ENCODE measurements around the gene TRAPPC8. TPM values are rescaled to one million over a fixed set of nuclear protein-coding genes. Genes with fewer than 3 reads are reported as not detected.
"Not testable (repeated sequence)": the region's sequence is repeated elsewhere in the genome, so short reads cannot be mapped to it uniquely, and the experiment has no call there.

Gene TRAPPC8
- total and polyA plus RNA-seq, 5 donors from 2014 or later = 15.5 to 45.4 (median 21.2) TPM

DNA sequence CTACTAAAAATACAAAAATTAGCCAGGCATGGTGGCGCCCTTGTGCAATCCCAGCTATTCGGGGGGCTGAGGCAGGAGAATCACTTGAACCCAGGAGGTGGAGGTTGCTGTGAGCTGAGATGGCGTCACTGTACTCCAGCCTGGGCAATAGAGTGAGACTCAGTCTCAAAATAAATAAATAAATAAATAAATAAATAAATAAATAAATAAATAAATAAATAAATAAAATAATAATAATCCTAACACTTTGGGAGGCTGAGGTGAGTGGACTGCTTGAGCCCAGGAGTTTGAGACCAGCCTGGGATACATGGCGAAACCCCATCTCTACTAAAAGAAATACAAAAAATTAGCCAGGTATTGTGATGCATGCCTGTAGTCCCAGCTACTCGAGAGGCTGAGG lies 23.6 kb downstream of the TRAPPC8 start:
- Mint-ChIP-seq H3K36me3 (peaks cover 27% of the 10 kb centered on the region), H3K4me1 (peaks cover 0 to 22% (median 8%) of the 10 kb centered on the region in 4 donors), H3K27ac (peak overlapping the region in 1 of 3 donors; percentile 14)
- H3K9me3 Mint-ChIP-seq; H3K9me3 ChIP-seq (ENCODE audit: control insufficient read depth in 2 of 2, low read length in 2 of 2); H3K27me3 Mint-ChIP-seq; H3K27ac ChIP-seq (ENCODE audit: insufficient read depth, low read length, poor library complexity, severe bottlenecking); H3K4me3 Mint-ChIP-seq; DNase-seq; H3K27me3 ChIP-seq (ENCODE audit: control insufficient read depth, insufficient read depth, low read length); ATAC-seq (ENCODE audit: low read depth in 2 of 2); H3K4me3 ChIP-seq (ENCODE audit: low read depth, low read length); H3K4me1 ChIP-seq (ENCODE audit: control insufficient read depth, insufficient read depth, low read length, poor library complexity, severe bottlenecking): not testable (repeated sequence)
- H3K36me3 ChIP-seq (ENCODE audit: control insufficient read depth, insufficient read depth, low read length) = peaks cover 38% of the 10 kb centered on the region

DNA sequence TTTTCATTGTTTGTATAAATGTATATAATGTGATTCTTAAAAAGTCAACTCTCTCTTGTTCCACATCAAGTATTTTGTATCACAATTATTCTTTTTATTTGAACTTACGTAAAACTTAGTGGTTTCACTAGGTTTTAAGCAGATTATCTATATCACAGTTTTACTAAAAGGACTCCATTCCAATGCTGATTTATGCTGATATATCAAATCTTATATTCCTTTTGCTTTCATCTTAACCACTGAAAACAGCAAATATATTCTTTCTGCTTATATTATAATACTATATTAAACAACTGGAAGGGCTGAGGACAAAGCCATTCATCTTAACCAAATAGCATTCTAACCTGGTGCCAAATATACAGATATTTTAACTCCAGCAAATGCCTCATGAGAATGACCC lies 24.2 kb downstream of the TRAPPC8 start:
- Mint-ChIP-seq H3K27ac (peak overlapping the region in 1 of 3 donors; percentile 14), H3K4me3 (no peak overlapping the region), H3K9me3 (no peaks in the 10 kb centered on the region), H3K27me3 (no peaks in the 10 kb centered on the region), H3K36me3 (peaks cover 28% of the 10 kb centered on the region), H3K4me1 (peaks cover 0 to 24% (median 10%) of the 10 kb centered on the region in 4 donors)
- peaks cover 38% of the 10 kb centered on the region for H3K36me3 ChIP-seq (ENCODE audit: control insufficient read depth, insufficient read depth, low read length)
- DNase-seq (no peak), ATAC-seq (ENCODE audit: low read depth in 2 of 2) (no peak)
- no peak overlapping the region for H3K4me3 ChIP-seq (ENCODE audit: low read depth, low read length)
- H3K9me3 ChIP-seq (ENCODE audit: control insufficient read depth in 2 of 2, low read length in 2 of 2) = no peaks in the 10 kb centered on the region
- no peaks in the 10 kb centered on the region for H3K27me3 ChIP-seq (ENCODE audit: control insufficient read depth, insufficient read depth, low read length)
- H3K4me1 ChIP-seq (ENCODE audit: control insufficient read depth, insufficient read depth, low read length, poor library complexity, severe bottlenecking) = no peaks in the 10 kb centered on the region
- no peak overlapping the region for H3K27ac ChIP-seq (ENCODE audit: insufficient read depth, low read length, poor library complexity, severe bottlenecking)

DNA sequence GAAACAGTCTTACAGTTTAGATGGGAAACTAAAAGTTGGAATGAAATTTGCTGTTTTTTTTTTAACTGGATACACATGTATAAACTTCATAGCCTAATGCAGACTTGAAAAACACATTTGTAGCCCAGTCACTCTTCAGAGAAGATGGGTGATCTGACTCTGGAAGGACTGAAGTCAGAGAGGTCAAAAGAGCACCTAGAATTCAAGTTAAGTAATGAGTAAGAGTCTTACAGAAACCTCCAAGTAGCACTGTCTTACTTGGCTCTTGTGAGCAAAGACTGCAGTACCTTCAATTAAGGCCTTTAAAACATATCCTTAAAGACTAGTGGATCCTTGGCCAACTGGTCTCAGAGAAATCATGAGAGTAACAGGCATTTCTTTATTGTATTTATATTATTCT lies 41.9 kb downstream of the TRAPPC8 start:
- Histone ChIP-seq H3K4me3 (ENCODE audit: low read depth, low read length) (no peak overlapping the region), H3K4me1 (ENCODE audit: control insufficient read depth, insufficient read depth, low read length, poor library complexity, severe bottlenecking) (no peaks in the 10 kb centered on the region), H3K9me3 (ENCODE audit: control insufficient read depth in 2 of 2, low read length in 2 of 2) (no peaks in the 10 kb centered on the region), H3K27ac (ENCODE audit: insufficient read depth, low read length, poor library complexity, severe bottlenecking) (no peak overlapping the region), H3K36me3 (ENCODE audit: control insufficient read depth, insufficient read depth, low read length) (peaks cover 73% of the 10 kb centered on the region), H3K27me3 (ENCODE audit: control insufficient read depth, insufficient read depth, low read length) (no peaks in the 10 kb centered on the region)
- Mint-ChIP-seq H3K4me3 (no peak overlapping the region), H3K4me1 (peaks cover 0 to 5% (median 2%) of the 10 kb centered on the region in 4 donors), H3K27ac (no peak overlapping the region), H3K9me3 (no peaks in the 10 kb centered on the region), H3K27me3 (no peaks in the 10 kb centered on the region), H3K36me3 (peaks cover 29% of the 10 kb centered on the region)
- DNase-seq = no peak
- no peak for ATAC-seq (ENCODE audit: low read depth in 2 of 2)

DNA sequence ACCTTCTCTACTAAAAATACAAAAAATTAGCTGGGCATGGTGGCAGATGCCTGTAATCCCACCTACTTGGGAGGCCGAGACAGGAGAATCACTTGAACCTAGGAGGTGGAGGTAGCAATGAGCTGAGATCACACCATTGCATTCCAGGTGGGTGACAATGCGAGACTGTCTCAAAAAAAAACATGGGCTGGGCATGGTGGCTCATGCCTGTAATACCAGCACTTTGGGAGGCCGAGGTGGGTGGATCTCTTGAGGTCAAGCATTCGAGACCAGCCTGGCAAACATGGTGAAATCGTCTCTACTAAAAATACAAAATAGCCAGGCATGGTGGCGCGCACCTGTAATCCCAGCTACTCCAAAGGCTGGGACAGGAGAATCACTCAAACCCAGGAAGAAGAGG lies 43.2 kb downstream of the TRAPPC8 start:
- not testable (repeated sequence) for H3K4me1 Mint-ChIP-seq; H3K4me3 ChIP-seq (ENCODE audit: low read depth, low read length); H3K27me3 Mint-ChIP-seq; ATAC-seq (ENCODE audit: low read depth in 2 of 2); H3K27me3 ChIP-seq (ENCODE audit: control insufficient read depth, insufficient read depth, low read length); H3K27ac ChIP-seq (ENCODE audit: insufficient read depth, low read length, poor library complexity, severe bottlenecking); DNase-seq; H3K4me3 Mint-ChIP-seq; H3K4me1 ChIP-seq (ENCODE audit: control insufficient read depth, insufficient read depth, low read length, poor library complexity, severe bottlenecking); H3K9me3 ChIP-seq (ENCODE audit: control insufficient read depth in 2 of 2, low read length in 2 of 2); H3K9me3 Mint-ChIP-seq
- H3K27ac Mint-ChIP-seq = peak overlapping the region in 1 of 3 donors; percentile 71
- H3K36me3 Mint-ChIP-seq = peaks cover 37% of the 10 kb centered on the region
- peaks cover 70% of the 10 kb centered on the region for H3K36me3 ChIP-seq (ENCODE audit: control insufficient read depth, insufficient read depth, low read length)

DNA sequence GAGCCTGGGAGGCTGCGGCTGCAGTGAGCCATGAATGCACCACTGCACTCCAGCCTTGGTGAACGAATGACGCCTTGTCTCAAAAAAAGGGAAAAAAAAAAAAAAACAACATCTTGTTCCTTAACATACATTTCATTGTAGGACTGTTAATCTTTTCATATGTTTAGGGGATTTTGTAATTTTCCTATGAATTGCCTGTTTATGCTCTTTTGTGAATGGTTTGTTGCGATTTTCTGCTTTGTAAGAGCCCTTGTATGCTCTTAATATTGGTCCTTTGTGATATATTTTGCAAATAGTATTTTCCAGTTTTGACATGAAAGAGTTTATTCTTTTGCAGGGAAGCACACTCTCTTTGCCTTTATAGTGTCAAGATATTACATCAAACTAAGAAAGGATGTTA lies 50.0 kb downstream of the TRAPPC8 start:
- Histone ChIP-seq H3K27ac (ENCODE audit: insufficient read depth, low read length, poor library complexity, severe bottlenecking) (no peak overlapping the region), H3K36me3 (ENCODE audit: control insufficient read depth, insufficient read depth, low read length) (peaks cover 60% of the 10 kb centered on the region), H3K4me3 (ENCODE audit: low read depth, low read length) (no peak overlapping the region), H3K9me3 (ENCODE audit: control insufficient read depth in 2 of 2, low read length in 2 of 2) (no peaks in the 10 kb centered on the region), H3K27me3 (ENCODE audit: control insufficient read depth, insufficient read depth, low read length) (no peaks in the 10 kb centered on the region), H3K4me1 (ENCODE audit: control insufficient read depth, insufficient read depth, low read length, poor library complexity, severe bottlenecking) (no peaks in the 10 kb centered on the region)
- Mint-ChIP-seq H3K9me3 (peaks cover 0 to 1% (median 0%) of the 10 kb centered on the region in 7 donors), H3K27ac (no peak overlapping the region), H3K4me1 (peaks cover 4 to 15% (median 11%) of the 10 kb centered on the region in 4 donors), H3K36me3 (peaks cover 47% of the 10 kb centered on the region), H3K4me3 (no peak overlapping the region), H3K27me3 (no peaks in the 10 kb centered on the region)
- DNase-seq (no peak), ATAC-seq (ENCODE audit: low read depth in 2 of 2) (no peak)

DNA sequence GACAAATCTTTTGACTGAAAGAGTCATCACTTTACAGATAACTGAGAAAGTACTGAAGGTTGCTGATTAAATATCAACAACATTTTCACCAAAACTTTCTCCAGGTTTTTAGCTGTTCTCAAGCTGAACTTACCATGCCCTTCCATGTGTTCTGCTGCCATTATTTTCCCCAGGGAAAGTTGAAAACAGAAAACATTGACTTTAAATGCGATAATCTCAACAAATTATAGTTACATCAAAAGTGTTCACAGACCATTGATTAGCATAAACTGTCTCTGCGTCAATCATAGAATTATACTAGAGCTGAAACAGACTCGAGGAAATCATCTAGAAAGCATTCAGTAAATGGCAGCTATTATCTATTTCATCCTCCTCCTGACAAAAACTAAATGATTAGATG lies 51.4 kb downstream of the TRAPPC8 start:
- Histone ChIP-seq H3K27ac (ENCODE audit: insufficient read depth, low read length, poor library complexity, severe bottlenecking) (no peak overlapping the region), H3K4me3 (ENCODE audit: low read depth, low read length) (no peak overlapping the region), H3K27me3 (ENCODE audit: control insufficient read depth, insufficient read depth, low read length) (no peaks in the 10 kb centered on the region), H3K4me1 (ENCODE audit: control insufficient read depth, insufficient read depth, low read length, poor library complexity, severe bottlenecking) (no peaks in the 10 kb centered on the region), H3K9me3 (ENCODE audit: control insufficient read depth in 2 of 2, low read length in 2 of 2) (no peaks in the 10 kb centered on the region), H3K36me3 (ENCODE audit: control insufficient read depth, insufficient read depth, low read length) (peaks cover 55% of the 10 kb centered on the region)
- ATAC-seq (ENCODE audit: low read depth in 2 of 2) (no peak), DNase-seq (no peak)
- Mint-ChIP-seq H3K4me3 (no peak overlapping the region), H3K27ac (no peak overlapping the region), H3K27me3 (no peaks in the 10 kb centered on the region), H3K36me3 (peaks cover 51% of the 10 kb centered on the region), H3K4me1 (peaks cover 4 to 15% (median 14%) of the 10 kb centered on the region in 4 donors), H3K9me3 (peaks cover 0 to 1% (median 0%) of the 10 kb centered on the region in 7 donors)

DNA sequence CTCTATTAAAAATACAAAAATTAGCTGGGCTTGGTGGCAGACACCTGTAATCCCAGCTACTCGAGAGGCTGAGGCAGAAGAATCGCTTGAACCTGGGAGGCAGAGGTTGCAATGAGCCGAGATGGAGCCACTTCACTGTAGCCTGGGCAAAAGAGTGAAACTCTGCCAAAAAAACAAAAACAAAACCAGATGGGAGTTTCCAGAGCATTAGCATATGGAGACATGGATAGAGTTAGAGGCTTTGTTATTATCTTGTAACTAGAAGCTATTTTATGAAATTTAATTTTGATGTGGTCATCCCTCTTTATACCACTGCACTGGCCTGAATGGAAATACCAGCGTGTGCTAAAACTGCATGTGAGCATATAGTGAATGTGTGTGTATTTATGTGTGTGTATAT lies 58.9 kb downstream of the TRAPPC8 start:
- Mint-ChIP-seq H3K4me1 (peaks cover 10 to 32% (median 29%) of the 10 kb centered on the region in 4 donors), H3K36me3 (peaks cover 80% of the 10 kb centered on the region), H3K4me3 (no peak overlapping the region), H3K9me3 (peaks cover 0 to 6% (median 2%) of the 10 kb centered on the region in 7 donors), H3K27ac (no peak overlapping the region), H3K27me3 (no peaks in the 10 kb centered on the region)
- H3K4me3 ChIP-seq (ENCODE audit: low read depth, low read length) = no peak overlapping the region
- no peak overlapping the region for H3K27ac ChIP-seq (ENCODE audit: insufficient read depth, low read length, poor library complexity, severe bottlenecking)
- H3K9me3 ChIP-seq (ENCODE audit: control insufficient read depth in 2 of 2, low read length in 2 of 2) = no peaks in the 10 kb centered on the region
- DNase-seq (no peak), ATAC-seq (ENCODE audit: low read depth in 2 of 2) (no peak)
- H3K27me3 ChIP-seq (ENCODE audit: control insufficient read depth, insufficient read depth, low read length) = no peaks in the 10 kb centered on the region
- H3K4me1 ChIP-seq (ENCODE audit: control insufficient read depth, insufficient read depth, low read length, poor library complexity, severe bottlenecking) = no peaks in the 10 kb centered on the region
- H3K36me3 ChIP-seq (ENCODE audit: control insufficient read depth, insufficient read depth, low read length) = peaks cover 56% of the 10 kb centered on the region

DNA sequence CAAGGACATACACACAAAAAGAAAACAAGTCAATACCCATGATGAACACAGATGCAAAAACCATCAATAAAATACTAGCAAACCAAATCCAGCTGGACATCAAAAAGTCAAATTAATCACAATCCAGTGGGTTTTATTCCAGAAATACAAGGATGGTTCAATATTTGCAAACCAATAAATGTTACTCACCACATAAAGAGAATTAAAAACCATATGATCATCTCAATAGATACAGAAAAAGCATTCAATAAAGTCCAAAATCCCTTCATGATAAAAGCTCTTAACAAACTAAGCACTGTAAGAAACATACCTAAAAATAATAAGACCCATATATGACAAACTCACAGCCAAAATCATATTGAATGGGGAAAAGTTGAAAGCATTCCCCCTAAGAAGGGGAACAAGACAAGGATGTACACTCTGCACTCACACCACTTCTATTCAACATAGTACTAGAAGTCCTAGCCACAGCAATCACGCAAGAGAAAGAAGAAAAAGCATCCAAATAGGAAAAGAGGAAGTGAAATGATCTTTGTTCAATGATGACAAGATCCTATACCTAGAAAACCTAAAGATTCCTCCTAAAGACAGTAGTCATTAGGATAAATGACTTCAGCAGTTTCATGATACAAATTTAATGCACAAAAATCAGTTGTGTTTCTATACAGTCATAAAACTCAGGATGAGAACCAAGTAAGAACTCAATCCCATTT lies 62.6 kb downstream of the TRAPPC8 start:
- H3K4me3 ChIP-seq (ENCODE audit: low read depth, low read length) = no peak overlapping the region
- H3K27ac ChIP-seq (ENCODE audit: insufficient read depth, low read length, poor library complexity, severe bottlenecking) = no peak overlapping the region
- Mint-ChIP-seq H3K27me3 (no peaks in the 10 kb centered on the region), H3K27ac (peak overlapping the region in 2 of 3 donors; percentile 3 to 40), H3K36me3 (peaks cover 77% of the 10 kb centered on the region), H3K4me1 (peaks cover 16 to 38% (median 33%) of the 10 kb centered on the region in 4 donors), H3K9me3 (peaks cover 0 to 6% (median 4%) of the 10 kb centered on the region in 7 donors), H3K4me3 (peak overlapping the region in 1 of 4 donors; percentile 1)
- H3K9me3 ChIP-seq (ENCODE audit: control insufficient read depth in 2 of 2, low read length in 2 of 2) = no peaks in the 10 kb centered on the region
- H3K4me1 ChIP-seq (ENCODE audit: control insufficient read depth, insufficient read depth, low read length, poor library complexity, severe bottlenecking) = no peaks in the 10 kb centered on the region
- H3K36me3 ChIP-seq (ENCODE audit: control insufficient read depth, insufficient read depth, low read length) = peaks cover 62% of the 10 kb centered on the region
- H3K27me3 ChIP-seq (ENCODE audit: control insufficient read depth, insufficient read depth, low read length) = no peaks in the 10 kb centered on the region
- ATAC-seq (ENCODE audit: low read depth in 2 of 2) = no peak
- DNase-seq = no peak

Measured in CD4-positive, CD25-positive, alpha-beta regulatory T cell (primary cell).